Panc1 (cell line): ENCODE measurements around the gene DHRSX. TPM values are rescaled to one million over a fixed set of nuclear protein-coding genes. Genes with fewer than 3 reads are reported as not detected.

Experiments used
- ATAC-seq: fragments of 200-7000 bp; cut with Tn5 transposase; 2 replicates; pipeline ENCODE4 v1.9.1; 2020; ENCODE audit warnings: mild to moderate bottlenecking, moderate library complexity
- BruUV-seq: library from RNA; stranded (reverse); fragments of 400-500 nt; replicated peaks from 2 replicates; lab custom pipeline; 2021; lab: Mats Ljungman, UMichigan
- CTCF ChIA-PET: fragments of 300-600 bp; sonication (Branson Sonifier 250); formaldehyde crosslinking; loops from one replicate; lab custom pipeline; 2022; ENCODE audit warnings: antibody characterized with exemption; lab: Charles Lee
- POLR2A ChIA-PET: fragments of 300-600 bp; sonication (Branson Sonifier 250); formaldehyde crosslinking; loops from one replicate; lab custom pipeline; 2022; ENCODE audit warnings: antibody characterized with exemption; lab: Charles Lee
- DNase-seq: peaks from one replicate; pipeline ENCODE4 v3.0.0-alpha.2; 2010; ENCODE audit warnings: low read depth, low spot score
- H3K27ac ChIP-seq: 2 replicates; pipeline ENCODE4 v1.5.1; 2011; ENCODE audit warnings: mild to moderate bottlenecking, low read length, inconsistent platforms
- H3K27me3 ChIP-seq: fragments of 200-500 bp; sonication (Bioruptor generic); 2 replicates; pipeline ENCODE4 v1.6.0; 2014; ENCODE audit warnings: low read length, inconsistent platforms; ENCODE audit not compliant: control insufficient read depth, insufficient read depth
- H3K36me3 ChIP-seq: fragments of 200-500 bp; sonication (Bioruptor generic); 2 replicates; pipeline ENCODE4 v1.5.1; 2014; ENCODE audit warnings: inconsistent platforms, mild to moderate bottlenecking, low read length, moderate library complexity; ENCODE audit not compliant: control insufficient read depth, insufficient read depth
- H3K4me1 ChIP-seq: 2 replicates; pipeline ENCODE4 v1.5.1; 2011; ENCODE audit warnings: inconsistent platforms, mild to moderate bottlenecking, low read length, moderate library complexity; ENCODE audit not compliant: control insufficient read depth, insufficient read depth
- H3K4me3 ChIP-seq, 2 experiments: 2 replicates each; pipeline ENCODE4 v1.5.1; 2011 to 2012; ENCODE audit warnings: low read depth in 2 of 2, low read length in 2 of 2, mild to moderate bottlenecking in 2 of 2, inconsistent platforms in 1 of 2, moderate library complexity in 1 of 2
- H3K9me3 ChIP-seq: fragments of 200-500 bp; sonication (Bioruptor generic); 2 replicates; pipeline ENCODE4 v1.5.1; 2014; ENCODE audit warnings: low read depth, mild to moderate bottlenecking, inconsistent platforms, low read length, moderate library complexity; ENCODE audit not compliant: control insufficient read depth, insufficient read depth
- CTCF ChIP-seq: fragments of 450-650 bp; IDR thresholded peaks from 2 replicates; pipeline ENCODE4 v1.5.1; 2017; ENCODE audit warnings: mild to moderate bottlenecking
- POLR2AphosphoS5 ChIP-seq: IDR thresholded peaks from 2 replicates; pipeline ENCODE4 v1.6.1; 2012; ENCODE audit warnings: mild to moderate bottlenecking, low read depth, low read length, moderate library complexity
- REST ChIP-seq, 2 experiments: IDR thresholded peaks; 2 replicates each; pipeline ENCODE4 v1.6.1; 2011 to 2012; ENCODE audit warnings: low read depth in 2 of 2, control low read depth in 1 of 2, low read length in 1 of 2, mild to moderate bottlenecking in 1 of 2, moderate library complexity in 1 of 2; ENCODE audit not compliant: insufficient read depth in 1 of 2
- SIN3A ChIP-seq: IDR thresholded peaks from 2 replicates; pipeline ENCODE4 v1.6.1; 2012; ENCODE audit warnings: low read depth, mild to moderate bottlenecking, low read length, moderate library complexity, borderline replicate concordance; ENCODE audit not compliant: insufficient read depth
- TCF7L2 ChIP-seq: IDR thresholded peaks from 2 replicates; pipeline ENCODE4 v1.6.1; 2011; ENCODE audit warnings: mild to moderate bottlenecking, low read depth, low read length, inconsistent platforms
- in situ Hi-C: cut with HindIII; loops from 2 replicates; pipeline ENCODE4 v1.10.0; 2016; ENCODE audit warnings: low sequenced_read_pairs, low pct_unique_long_range_greater_than_20kb
- intact Hi-C: fragments of 100-400 bp; cut with micrococcal nuclease; formaldehyde crosslinking; loops from one replicate; pipeline ENCODE4 v1.10.0; 2022; ENCODE audit not compliant: unreplicated experiment
- total RNA-seq: library from RNA; stranded (reverse); gene quantifications from one replicate; pipeline ENCODE4 v1.2.1, GENCODE V29; 2021; ENCODE audit not compliant: unreplicated experiment

DHRSX gene
- total RNA-seq, 1 experiment from 2014 or later: 20.1 TPM

DNA sequence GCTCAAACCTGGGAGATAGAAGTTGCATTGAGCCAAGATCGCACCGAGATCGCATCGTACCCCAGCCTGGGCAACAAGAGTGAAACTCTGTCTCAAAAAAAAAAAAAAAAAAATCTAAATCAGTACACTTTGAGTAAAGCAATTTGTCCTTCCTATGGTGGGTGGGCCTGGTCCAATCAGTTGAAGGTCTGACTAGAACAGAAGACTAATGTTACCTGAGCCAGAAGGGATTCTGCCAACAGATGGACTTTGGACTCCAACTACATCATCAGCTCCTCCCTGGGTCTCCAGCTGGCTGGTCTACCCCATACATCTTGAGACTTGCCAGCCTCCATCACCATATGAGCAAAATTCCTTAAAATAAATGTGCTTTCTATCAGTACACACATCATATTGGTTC is 155.2 kb downstream of the DHRSX start:
- CTCF ChIA-PET: no interaction called here
- in situ Hi-C loops (no loop called here), intact Hi-C loops (no loop called here)
- BruUV-seq: no TSS peak
- no peak overlapping the region for H3K4me3 ChIP-seq
- no peak overlapping the region for H3K27ac ChIP-seq
- ATAC-seq (no peak), DNase-seq (no peak)
- H3K4me1 ChIP-seq: no peaks in the 10 kb centered on the region
- POLR2A ChIA-PET: no interaction called here
- H3K27me3 ChIP-seq: no peaks in the 10 kb centered on the region
- no peaks in the 10 kb centered on the region for H3K36me3 ChIP-seq
- H3K9me3 ChIP-seq: no peaks in the 10 kb centered on the region
- TF ChIP-seq TCF7L2 (no peak), POLR2AphosphoS5 (no peak), SIN3A (no peak), REST (IDR thresholded peaks at IDR 0.05; ENCODE audit: insufficient read depth in 1 of 2, low read depth in 2 of 2, low read length in 1 of 2) (no peak), CTCF (no peak)

GRCh38 chrX:2343413-2343812 is 157.4 kb downstream of the DHRSX start:
- no peaks in the 10 kb centered on the region for H3K9me3 ChIP-seq
- CTCF ChIA-PET: no interaction called here
- no peak overlapping the region for H3K27ac ChIP-seq
- no peak overlapping the region for H3K4me3 ChIP-seq
- intact Hi-C loops: no loop called here
- TF ChIP-seq TCF7L2 (no peak), REST (IDR thresholded peaks at IDR 0.05; ENCODE audit: insufficient read depth in 1 of 2, low read depth in 2 of 2, low read length in 1 of 2) (no peak), CTCF (no peak), SIN3A (no peak), POLR2AphosphoS5 (no peak)
- in situ Hi-C loops: no loop called here
- no TSS peak for BruUV-seq
- DNase-seq (no peak), ATAC-seq (no peak)
- POLR2A ChIA-PET: no interaction called here
- no peaks in the 10 kb centered on the region for H3K27me3 ChIP-seq
- no peaks in the 10 kb centered on the region for H3K4me1 ChIP-seq
- H3K36me3 ChIP-seq: no peaks in the 10 kb centered on the region
